Fibroblast of lung (primary cell): ENCODE measurements around the gene CYP4F3.

Experiments
- EZH2 ChIP-seq: IDR thresholded peaks from 2 replicates; pipeline ENCODE4 v1.5.1; 2012; ENCODE audit warnings: low read length, control low read depth, mild to moderate bottlenecking; ENCODE audit errors: missing control alignments
- TF ChIP-seq, protein P1 (sequence below), 2 donors: IDR thresholded peaks in 1 of 2; conservative IDR thresholded peaks in 1 of 2; 1 replicate in 1 of 2; 2 replicates in 1 of 2; pipeline ENCODE4 v1.5.1; 2011 to 2012; ENCODE audit warnings: low read length in 2 of 2, control low read depth in 1 of 2, inconsistent platforms in 1 of 2, low read depth in 1 of 2, mild to moderate bottlenecking in 1 of 2

DNA sequence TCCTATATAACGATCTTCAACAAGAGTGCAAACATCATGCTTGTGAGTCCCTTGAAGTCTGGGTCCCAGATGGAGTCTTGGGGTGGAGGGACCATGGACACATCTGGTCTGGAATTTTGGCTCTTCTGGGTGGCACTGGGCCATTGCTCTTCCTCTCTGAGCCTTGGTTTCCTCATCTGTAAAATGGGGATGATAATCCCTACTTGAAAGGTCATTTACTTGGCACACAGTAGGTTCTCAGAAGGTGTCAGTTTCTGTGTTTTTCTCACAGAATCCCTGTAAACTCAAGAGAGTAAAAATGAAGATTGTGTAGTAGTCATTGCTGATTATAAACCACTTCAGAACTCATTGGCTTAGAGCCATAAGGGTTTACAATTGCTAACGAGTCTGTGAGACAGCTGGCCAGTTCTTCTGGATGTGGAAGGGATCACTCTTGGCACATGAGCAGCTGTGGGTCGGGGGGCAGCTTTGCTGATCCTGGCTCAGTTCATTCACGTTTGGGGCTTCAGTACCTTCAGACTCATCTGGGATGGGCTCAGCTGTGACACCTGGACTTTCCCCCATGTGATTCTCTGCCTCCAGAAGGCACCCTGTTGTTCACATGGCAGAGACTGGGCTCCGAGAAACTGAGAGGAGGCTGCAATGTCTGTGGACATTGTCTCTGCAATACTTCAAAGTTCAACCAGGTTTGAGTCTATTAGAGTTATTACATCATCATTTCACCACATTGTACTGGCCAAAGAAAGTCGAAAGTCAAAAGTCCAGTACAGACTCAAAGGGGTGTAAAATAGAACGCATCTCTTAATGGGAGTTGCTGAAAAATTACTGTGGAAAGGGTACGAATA, 40.0 kb downstream of the CYP4F3 start:
- TF ChIP-seq, protein P1, sequence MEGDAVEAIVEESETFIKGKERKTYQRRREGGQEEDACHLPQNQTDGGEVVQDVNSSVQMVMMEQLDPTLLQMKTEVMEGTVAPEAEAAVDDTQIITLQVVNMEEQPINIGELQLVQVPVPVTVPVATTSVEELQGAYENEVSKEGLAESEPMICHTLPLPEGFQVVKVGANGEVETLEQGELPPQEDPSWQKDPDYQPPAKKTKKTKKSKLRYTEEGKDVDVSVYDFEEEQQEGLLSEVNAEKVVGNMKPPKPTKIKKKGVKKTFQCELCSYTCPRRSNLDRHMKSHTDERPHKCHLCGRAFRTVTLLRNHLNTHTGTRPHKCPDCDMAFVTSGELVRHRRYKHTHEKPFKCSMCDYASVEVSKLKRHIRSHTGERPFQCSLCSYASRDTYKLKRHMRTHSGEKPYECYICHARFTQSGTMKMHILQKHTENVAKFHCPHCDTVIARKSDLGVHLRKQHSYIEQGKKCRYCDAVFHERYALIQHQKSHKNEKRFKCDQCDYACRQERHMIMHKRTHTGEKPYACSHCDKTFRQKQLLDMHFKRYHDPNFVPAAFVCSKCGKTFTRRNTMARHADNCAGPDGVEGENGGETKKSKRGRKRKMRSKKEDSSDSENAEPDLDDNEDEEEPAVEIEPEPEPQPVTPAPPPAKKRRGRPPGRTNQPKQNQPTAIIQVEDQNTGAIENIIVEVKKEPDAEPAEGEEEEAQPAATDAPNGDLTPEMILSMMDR (conservative IDR thresholded peaks at IDR 0.05 in 1 of 2, IDR thresholded peaks at IDR 0.05 in 1 of 2; ENCODE audit: low read depth in 1 of 2, low read length in 2 of 2) = no peak
- no peak for TF ChIP-seq EZH2
